ENCODE results near the gene NAALADL2. TPM values are rescaled to one million over a fixed set of nuclear protein-coding genes. Genes with fewer than 3 reads are reported as not detected.

Gene NAALADL2
- polyA plus RNA-seq, 2 of the 4 experiments (the other 2 are of a cell fraction): 0.09 to 0.28 TPM

GRCh38 chr3:175242243-175242642, 383.1 kb downstream of the NAALADL2 start (continued):
- no peak for TF ChIP-seq EHMT2 (IDR thresholded peaks at IDR 0.05; ENCODE audit: low read depth)
- TF ChIP-seq CBX2 (IDR thresholded peaks at IDR 0.05; ENCODE audit: borderline replicate concordance, low read depth): no peak

GRCh38 chr3:175246234-175246633, 387.1 kb downstream of the NAALADL2 start:
- DNase-seq (ENCODE audit: low read depth in 1 of 2, low spot score in 1 of 2) (no peak), FAIRE-seq (no peak), ATAC-seq (no peak)
- ChIA-PET POLR2A (no interaction called here), CTCF (no interaction called here)
- Histone ChIP-seq H3K27ac (no peak overlapping the region), H3K4me2 (no peak overlapping the region), H3K4me1 (no peaks in the 10 kb centered on the region), H3K4me3 (no peak overlapping the region), H3K9me3 (no peaks in the 10 kb centered on the region)
- WGBS (ENCODE audit: missing lambda C conversion rate): 28% methylated on average over 3 of the region's 3 CpGs
- no peak for TF ChIP-seq KDM1A (IDR thresholded peaks at IDR 0.05; ENCODE audit: low read depth)
- no peak for TF ChIP-seq RCOR1 (IDR thresholded peaks at IDR 0.05; ENCODE audit: low read depth, low read length)
- no peak for TF ChIP-seq POLR2AphosphoS2 (conservative IDR thresholded peaks at IDR 0.05; ENCODE audit: low read length)
- no peak for TF ChIP-seq TFCP2L1 (CRISPR knock-in tag; IDR thresholded peaks at IDR 0.05)
- no peak for TF ChIP-seq ESRRA (IDR thresholded peaks at IDR 0.05; ENCODE audit: borderline replicate concordance, low read length)
- no peak for TF ChIP-seq TP53 (CRISPR knock-in tag; IDR thresholded peaks at IDR 0.05)
- TF ChIP-seq RARB (CRISPR knock-in tag; IDR thresholded peaks at IDR 0.05): no peak
- no peak for TF ChIP-seq MAFK (IDR thresholded peaks at IDR 0.05; ENCODE audit: partially characterized antibody)

- 38% methylated on average over 1 of the region's 1 CpG for WGBS (ENCODE audit: missing lambda C conversion rate)
- Histone ChIP-seq H3K4me2 (no peak overlapping the region), H3K4me3 (no peak overlapping the region), H3K9me3 (no peaks in the 10 kb centered on the region), H3K27ac (no peak overlapping the region), H3K4me1 (no peaks in the 10 kb centered on the region)
- CTCF ChIA-PET: no interaction called here
- DNase-seq (ENCODE audit: low read depth in 1 of 2, low spot score in 1 of 2): no peak
- POLR2A ChIA-PET: no interaction called here
- no peak for ATAC-seq
- TF ChIP-seq FOSB (CRISPR knock-in tag; IDR thresholded peaks at IDR 0.05) (no peak), ZC3H11A (IDR thresholded peaks at IDR 0.05) (no peak), SMC3 (IDR thresholded peaks at IDR 0.05) (no peak), RNF2 (IDR thresholded peaks at IDR 0.05; ENCODE audit: borderline replicate concordance, low read depth) (no peak), HOXB13 (CRISPR knock-in tag; IDR thresholded peaks at IDR 0.05; ENCODE audit: low read depth) (no peak), ELK1 (IDR thresholded peaks at IDR 0.05; ENCODE audit: low read depth, low read length) (no peak), RFX5 (IDR thresholded peaks at IDR 0.05) (no peak)
- FAIRE-seq: no peak
Observed at GRCh38 chr3:175246766-175247165, 387.6 kb downstream of the NAALADL2 start.

GRCh38 chr3:175247629-175248028, 388.5 kb downstream of the NAALADL2 start:
- no peak overlapping the region for H3K27ac ChIP-seq
- TF ChIP-seq CHD2 (IDR thresholded peaks at IDR 0.05; ENCODE audit: low read length, partially characterized antibody) (no peak), POLR2AphosphoS2 (conservative IDR thresholded peaks at IDR 0.05; ENCODE audit: low read length) (no peak), ATOH8 (CRISPR knock-in tag; IDR thresholded peaks at IDR 0.05; ENCODE audit: low read depth) (no peak), KDM5A (IDR thresholded peaks at IDR 0.05) (no peak)

More at GRCh38 chr3:175247629-175248028, 388.5 kb downstream of the NAALADL2 start:
- Histone ChIP-seq H3K4me2 (no peak overlapping the region), H3K9me3 (no peaks in the 10 kb centered on the region), H3K4me3 (no peak overlapping the region), H3K4me1 (no peaks in the 10 kb centered on the region)
- WGBS (ENCODE audit: missing lambda C conversion rate): 69% methylated on average over 1 of the region's 1 CpG
- ChIA-PET CTCF (no interaction called here), POLR2A (no interaction called here)
- ATAC-seq: no peak
- no peak for DNase-seq (ENCODE audit: low read depth in 1 of 2, low spot score in 1 of 2)
- FAIRE-seq: no peak

All from A549 (cell line).